ENCODE results near the gene CCDC68. TPM values are rescaled to one million over a fixed set of nuclear protein-coding genes. Genes with fewer than 3 reads are reported as not detected.
"Not testable (repeated sequence)": the region's sequence is repeated elsewhere in the genome, so short reads cannot be mapped to it uniquely, and the experiment has no call there.

The CCDC68 gene
- total RNA-seq, 1 experiment from 2014 or later: 0.36 TPM

DNA sequence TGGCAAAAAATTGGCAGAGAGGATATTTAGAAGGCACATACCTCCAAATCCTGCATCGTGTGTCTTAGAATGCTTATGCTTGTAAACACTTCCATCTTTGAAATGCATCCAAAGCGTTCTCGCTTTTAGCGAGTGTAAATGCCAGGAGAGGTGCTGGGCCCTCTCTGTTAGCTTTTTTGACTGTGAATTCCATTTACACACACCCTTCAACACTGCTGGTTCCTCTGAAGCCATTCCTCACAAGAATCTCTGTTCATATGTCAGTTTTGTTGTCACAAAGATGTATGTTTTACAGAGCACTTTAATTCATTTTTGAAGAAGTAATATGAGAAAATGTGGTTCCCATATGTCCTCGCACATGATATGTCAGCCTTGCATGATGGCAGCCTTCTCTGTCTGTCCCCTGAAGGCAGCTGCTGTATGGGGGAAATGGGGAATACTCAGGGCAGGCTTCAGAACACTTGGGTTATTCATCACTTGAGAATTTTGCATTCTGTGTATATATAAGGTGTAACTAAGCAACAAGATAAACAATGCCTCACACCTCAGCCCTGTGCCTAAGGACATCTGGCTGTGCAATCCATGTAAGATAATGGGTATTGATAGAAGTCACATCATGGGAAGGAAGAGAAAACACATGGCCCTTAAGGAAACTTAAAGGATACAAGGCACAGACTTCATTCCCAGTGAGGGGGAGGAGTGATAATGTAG, 78.7 kb downstream of the CCDC68 start:
- no peak overlapping the region for H3K4me3 ChIP-seq
- no peaks in the 10 kb centered on the region for H3K27me3 ChIP-seq
- no peak overlapping the region for H3K27ac ChIP-seq
- no peaks in the 10 kb centered on the region for H3K9me3 ChIP-seq (replicated peaks)
- no peaks in the 10 kb centered on the region for H3K4me1 ChIP-seq
- H3K36me3 ChIP-seq: no peaks in the 10 kb centered on the region
- DNase-seq: no peak

DNA sequence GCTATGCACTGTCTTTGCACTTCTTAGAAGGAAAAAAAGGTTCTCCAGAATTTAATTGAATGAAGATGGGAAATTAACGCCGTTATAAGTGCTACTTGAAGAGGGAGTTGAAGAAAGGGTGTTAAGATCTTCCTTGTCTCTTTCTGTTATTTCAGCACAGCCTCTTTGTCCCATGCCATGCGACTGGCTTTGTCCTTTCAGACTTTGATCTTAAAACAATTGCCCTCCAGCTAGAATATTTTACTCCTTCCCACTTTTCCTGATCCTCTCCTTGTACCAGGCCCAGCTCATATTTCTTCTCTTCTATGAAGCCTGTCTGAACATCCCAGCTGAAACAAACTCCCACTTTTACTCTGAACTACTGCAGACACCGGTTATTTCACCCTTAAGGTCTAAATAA, 79.6 kb downstream of the CCDC68 start:
- H3K4me1 ChIP-seq: no peaks in the 10 kb centered on the region
- no peak for DNase-seq
- no peak overlapping the region for H3K27ac ChIP-seq
- H3K27me3 ChIP-seq: no peaks in the 10 kb centered on the region
- no peaks in the 10 kb centered on the region for H3K9me3 ChIP-seq (replicated peaks)
- H3K4me3 ChIP-seq: no peak overlapping the region
- no peaks in the 10 kb centered on the region for H3K36me3 ChIP-seq

DNA sequence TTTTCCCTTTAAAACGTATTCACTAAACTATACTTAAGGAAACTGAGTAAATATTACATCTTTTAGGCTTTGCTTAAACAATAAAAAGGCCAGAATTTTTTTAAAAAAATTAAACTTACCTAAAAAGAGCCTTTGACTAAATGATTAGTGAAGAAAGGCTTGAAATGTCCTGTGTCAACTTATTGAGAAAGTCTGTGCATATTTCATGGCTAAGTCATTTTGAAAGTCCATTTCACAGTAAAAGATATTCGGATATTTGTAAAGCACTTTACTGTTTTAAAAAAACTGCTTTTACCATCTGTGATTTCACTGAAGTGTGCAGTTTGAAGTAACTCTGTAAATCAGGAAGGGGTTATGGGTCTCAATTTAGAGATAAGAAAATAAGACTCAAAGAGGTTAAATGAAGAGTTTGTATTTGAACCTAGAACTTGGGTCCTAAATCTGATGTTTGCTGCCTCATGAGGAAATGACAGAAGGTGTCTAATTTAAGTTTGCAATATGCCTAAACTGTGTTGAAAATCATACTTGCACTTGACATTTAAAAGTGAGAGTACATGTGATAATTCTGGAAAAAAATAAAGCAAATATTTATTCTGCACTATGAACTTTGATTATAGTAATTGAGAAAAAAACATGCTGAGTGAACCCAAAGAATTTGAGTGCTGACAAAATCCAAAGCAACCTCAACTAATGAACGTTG, 80.5 kb downstream of the CCDC68 start:
- Histone ChIP-seq H3K27me3 (no peaks in the 10 kb centered on the region), H3K4me3 (no peak overlapping the region), H3K27ac (no peak overlapping the region), H3K36me3 (no peaks in the 10 kb centered on the region), H3K4me1 (no peaks in the 10 kb centered on the region), H3K9me3 (replicated peaks) (no peaks in the 10 kb centered on the region)
- no peak for DNase-seq

DNA sequence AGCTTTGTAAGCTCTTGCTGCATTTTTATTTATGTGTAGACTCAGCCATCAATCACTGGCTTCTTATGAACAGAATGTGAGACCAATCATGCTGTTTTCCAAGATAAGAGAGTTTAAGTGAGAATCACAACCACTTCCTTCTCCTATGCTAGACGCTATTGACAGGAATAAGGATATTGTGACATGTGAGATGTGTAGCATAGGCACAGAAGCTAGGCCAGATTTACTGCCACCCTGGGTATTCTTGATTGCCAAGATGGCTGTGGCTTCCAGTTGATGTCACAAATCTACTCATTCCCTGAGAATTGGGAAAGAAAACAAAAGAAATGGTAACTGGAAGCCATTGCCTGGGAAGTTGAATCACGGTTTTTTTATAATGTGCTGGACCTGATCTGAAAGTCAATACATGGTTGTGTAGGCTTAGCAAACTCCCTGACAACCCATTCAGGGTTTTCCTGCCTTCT, 81.1 kb downstream of the CCDC68 start:
- Histone ChIP-seq H3K4me1 (no peaks in the 10 kb centered on the region), H3K27me3 (no peaks in the 10 kb centered on the region), H3K4me3 (no peak overlapping the region), H3K36me3 (no peaks in the 10 kb centered on the region), H3K27ac (no peak overlapping the region), H3K9me3 (replicated peaks) (no peaks in the 10 kb centered on the region)
- no peak for DNase-seq

DNA sequence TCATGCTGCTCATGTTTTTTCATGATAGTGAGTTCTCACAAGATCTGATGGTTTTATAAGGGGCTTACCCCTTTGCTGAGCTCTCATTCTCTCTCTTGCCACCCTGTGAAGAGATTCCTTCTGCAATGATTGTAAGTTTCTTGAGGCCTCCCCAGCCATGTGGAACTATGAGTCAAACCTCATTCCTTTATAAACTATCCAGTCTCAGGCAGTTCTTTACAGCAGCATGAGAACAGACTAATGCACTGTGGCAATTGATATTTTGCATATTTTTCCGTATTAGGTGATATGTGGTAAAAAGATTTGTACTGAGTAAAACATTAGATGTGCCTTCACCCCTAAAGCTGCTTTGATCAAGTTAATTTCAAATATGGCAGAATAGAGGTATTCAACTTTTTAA, 82.2 kb downstream of the CCDC68 start:
- Histone ChIP-seq H3K27me3 (no peaks in the 10 kb centered on the region), H3K9me3 (replicated peaks) (no peaks in the 10 kb centered on the region), H3K27ac (no peak overlapping the region), H3K4me1 (no peaks in the 10 kb centered on the region), H3K36me3 (no peaks in the 10 kb centered on the region), H3K4me3 (no peak overlapping the region)
- DNase-seq: no peak

DNA sequence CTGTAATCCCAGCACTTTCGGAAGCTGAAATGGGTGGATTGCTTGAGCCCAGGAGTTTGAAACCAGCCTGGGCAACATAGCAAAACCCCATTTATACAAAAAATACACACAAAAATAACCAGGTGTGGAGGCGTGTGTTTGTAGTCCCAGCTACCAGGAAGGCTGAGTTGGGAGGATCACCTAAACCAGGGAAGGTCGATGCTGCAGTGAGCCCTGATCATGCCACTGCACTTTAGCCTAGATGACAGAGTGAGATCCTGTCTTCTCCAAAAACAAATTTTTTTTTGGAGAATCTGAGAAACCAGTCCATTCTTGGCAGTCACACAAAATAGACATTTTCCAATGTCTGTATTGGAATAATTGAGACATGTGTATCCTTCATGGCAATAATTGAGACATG, 84.2 kb downstream of the CCDC68 start:
- Histone ChIP-seq H3K9me3 (replicated peaks) (no peaks in the 10 kb centered on the region), H3K36me3 (no peaks in the 10 kb centered on the region), H3K4me1 (no peaks in the 10 kb centered on the region), H3K27ac (no peak overlapping the region), H3K27me3 (no peaks in the 10 kb centered on the region), H3K4me3 (no peak overlapping the region)
- DNase-seq: no peak

DNA sequence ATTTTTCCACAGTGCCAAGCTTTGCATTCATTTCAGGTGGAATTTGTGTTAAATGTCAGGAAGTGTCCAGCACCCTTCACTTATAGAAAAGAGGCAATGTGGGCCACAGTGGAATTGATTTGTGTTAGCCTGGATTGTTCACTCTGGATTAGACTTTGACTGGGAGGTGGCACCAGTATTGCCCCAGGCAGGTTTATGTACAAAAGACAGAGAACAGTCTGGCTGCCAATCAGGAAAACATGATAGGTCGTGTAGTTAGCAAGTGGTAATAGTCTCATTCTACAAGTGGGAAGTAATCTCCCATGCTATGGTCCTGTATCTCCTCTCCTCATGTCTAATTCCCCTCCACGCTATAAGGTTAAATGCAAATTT, 85.4 kb downstream of the CCDC68 start:
- no peak for DNase-seq
- Histone ChIP-seq H3K36me3 (no peaks in the 10 kb centered on the region), H3K27me3 (no peaks in the 10 kb centered on the region), H3K4me1 (no peaks in the 10 kb centered on the region), H3K9me3 (replicated peaks) (no peaks in the 10 kb centered on the region), H3K27ac (no peak overlapping the region), H3K4me3 (no peak overlapping the region)

DNA sequence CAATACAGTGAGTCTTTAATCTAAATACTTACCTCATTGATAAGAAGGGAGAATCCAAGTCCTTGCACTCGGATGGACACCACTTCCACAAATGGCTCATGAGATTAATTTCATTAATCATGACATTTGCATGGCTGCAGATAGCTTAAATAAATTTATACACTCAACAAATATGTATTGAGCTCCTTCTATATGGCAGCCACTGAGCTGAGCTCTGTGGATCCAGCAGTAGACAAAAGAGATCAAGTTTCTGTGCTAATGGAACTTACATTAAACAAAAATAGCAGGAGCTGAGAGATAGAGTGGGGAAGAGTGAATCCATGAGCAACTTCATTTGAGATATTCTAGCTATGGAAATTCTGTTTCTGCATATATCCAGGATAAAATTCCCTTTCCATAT, 86.6 kb downstream of the CCDC68 start:
- no peak overlapping the region for H3K4me3 ChIP-seq
- no peak overlapping the region for H3K27ac ChIP-seq
- no peaks in the 10 kb centered on the region for H3K36me3 ChIP-seq
- H3K4me1 ChIP-seq: no peaks in the 10 kb centered on the region
- no peaks in the 10 kb centered on the region for H3K27me3 ChIP-seq
- H3K9me3 ChIP-seq (replicated peaks): no peaks in the 10 kb centered on the region
- DNase-seq: no peak

DNA sequence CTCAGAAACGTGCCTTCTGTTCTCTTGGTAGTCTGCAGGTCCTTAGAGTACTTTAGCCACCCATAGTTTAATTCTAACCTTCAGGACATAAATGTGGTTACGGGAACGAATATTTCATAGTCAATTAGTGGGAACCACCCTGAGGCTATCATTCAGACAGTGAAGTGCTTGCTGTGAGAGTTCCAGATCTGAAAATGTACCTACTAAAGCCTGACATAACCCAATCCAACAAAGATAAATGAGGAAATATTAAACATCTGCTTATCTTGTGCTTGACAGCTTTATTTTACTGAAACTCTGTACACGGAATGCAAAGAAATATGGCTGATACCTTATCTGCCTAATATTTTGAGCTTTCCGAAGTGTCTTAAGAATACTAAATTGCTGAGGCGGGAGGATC, 88.0 kb downstream of the CCDC68 start:
- no peaks in the 10 kb centered on the region for H3K4me1 ChIP-seq
- no peak overlapping the region for H3K27ac ChIP-seq
- no peaks in the 10 kb centered on the region for H3K9me3 ChIP-seq (replicated peaks)
- no peak for DNase-seq
- H3K36me3 ChIP-seq: no peaks in the 10 kb centered on the region
- H3K27me3 ChIP-seq: no peaks in the 10 kb centered on the region
- no peak overlapping the region for H3K4me3 ChIP-seq

DNA sequence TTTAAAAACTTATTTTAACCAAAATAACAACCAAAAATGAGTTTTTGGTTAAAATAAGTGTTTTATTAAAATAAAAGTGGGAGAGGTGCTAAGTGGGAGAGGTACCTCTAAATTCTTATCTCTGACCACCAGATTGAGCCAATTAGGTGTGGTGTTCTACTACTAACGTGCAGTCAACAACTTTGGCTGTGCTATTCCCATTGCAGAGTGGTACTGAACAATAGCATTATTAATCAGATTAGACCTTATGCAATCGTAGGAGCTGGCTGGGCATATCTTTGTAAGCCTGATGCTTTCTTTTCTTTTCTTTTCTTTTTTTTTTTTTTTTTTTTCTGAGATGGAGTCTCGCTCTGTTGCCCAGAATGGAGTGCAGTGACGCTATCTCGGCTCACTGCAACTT, 92.1 kb downstream of the CCDC68 start:
- no peak for DNase-seq
- Histone ChIP-seq H3K27me3 (no peaks in the 10 kb centered on the region), H3K4me3 (no peak overlapping the region), H3K36me3 (no peaks in the 10 kb centered on the region), H3K9me3 (replicated peaks) (no peaks in the 10 kb centered on the region), H3K27ac (no peak overlapping the region), H3K4me1 (no peaks in the 10 kb centered on the region)

DNA sequence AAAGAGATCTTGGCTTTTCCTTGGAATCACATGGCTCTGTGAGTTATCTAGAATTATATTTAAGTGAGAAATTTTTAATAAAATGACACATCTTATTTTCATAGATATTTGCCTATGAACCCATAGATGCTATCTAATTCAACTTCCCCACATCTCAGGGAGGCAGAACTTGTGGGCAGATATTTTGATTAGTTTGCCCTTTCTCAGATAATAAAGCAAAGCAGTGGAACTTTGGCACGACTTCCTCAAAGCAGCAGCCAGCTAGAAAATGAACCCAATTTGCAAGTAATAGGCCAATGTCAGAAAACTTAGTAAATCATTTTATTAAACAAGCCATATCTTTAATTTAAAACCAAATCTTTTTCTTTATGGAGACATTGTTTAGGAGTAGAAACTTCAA, 98.3 kb downstream of the CCDC68 start:
- no peak for DNase-seq
- no peaks in the 10 kb centered on the region for H3K36me3 ChIP-seq
- no peaks in the 10 kb centered on the region for H3K9me3 ChIP-seq (replicated peaks)
- no peak overlapping the region for H3K4me3 ChIP-seq
- H3K27ac ChIP-seq: no peak overlapping the region
- H3K27me3 ChIP-seq: no peaks in the 10 kb centered on the region
- H3K4me1 ChIP-seq: no peaks in the 10 kb centered on the region

DNA sequence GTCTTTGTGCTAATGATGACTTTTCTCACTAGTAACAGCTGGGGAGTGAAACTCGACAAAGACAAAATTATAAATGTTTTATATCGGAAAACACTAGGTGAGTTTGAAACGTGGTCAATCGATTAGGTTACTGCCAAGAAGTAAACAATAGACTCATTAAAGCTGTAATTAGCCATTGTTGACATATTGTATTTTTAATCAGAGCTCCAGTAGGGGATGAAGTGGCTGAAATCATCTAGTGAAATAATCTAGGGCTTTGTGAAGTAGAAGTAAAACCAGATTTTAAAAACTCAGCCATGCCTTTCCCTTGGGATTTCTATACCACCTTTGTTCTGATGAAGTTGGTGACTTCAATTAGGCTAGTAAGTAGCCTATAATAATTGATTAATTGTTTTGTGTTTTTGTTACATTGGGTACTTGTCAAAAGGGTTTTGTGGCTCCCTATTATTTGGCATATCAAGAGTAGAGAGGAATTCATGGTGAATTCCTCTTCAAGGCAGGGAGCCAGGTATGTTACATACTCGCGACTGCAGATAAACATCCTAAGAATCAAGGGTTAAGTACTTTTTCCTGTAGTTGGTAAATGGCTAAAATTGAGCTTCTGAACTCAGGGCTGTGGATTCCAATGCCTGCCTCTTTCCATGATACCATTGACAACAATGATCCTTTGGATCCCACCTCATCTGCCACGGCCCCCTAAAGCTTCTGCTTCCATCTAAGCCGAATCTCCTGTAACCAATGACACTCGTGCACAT, 99.4 kb downstream of the CCDC68 start:
- Histone ChIP-seq H3K4me1 (no peaks in the 10 kb centered on the region), H3K36me3 (no peaks in the 10 kb centered on the region), H3K27me3 (no peaks in the 10 kb centered on the region), H3K9me3 (replicated peaks) (no peaks in the 10 kb centered on the region), H3K27ac (no peak overlapping the region), H3K4me3 (no peak overlapping the region)
- no peak for DNase-seq

DNA sequence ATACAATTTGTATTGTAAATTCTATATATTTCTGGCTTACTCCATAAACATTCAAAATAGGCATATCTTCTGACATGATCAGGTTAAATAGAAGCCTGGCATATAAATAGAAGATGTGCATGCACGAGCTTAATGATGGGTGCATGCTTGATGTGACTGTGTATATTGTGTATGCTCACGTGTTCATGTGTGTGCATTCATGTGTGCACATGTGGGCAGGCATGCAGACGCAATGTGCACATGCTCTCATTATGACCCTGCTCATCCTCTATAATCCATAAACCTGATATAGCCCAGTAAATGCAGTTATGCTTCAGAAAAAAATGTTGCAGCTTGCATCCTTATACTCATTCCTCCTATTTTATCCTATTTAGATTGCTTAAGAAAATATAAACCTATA, 101.8 kb downstream of the CCDC68 start:
- Histone ChIP-seq H3K9me3 (replicated peaks) (no peaks in the 10 kb centered on the region), H3K4me3 (no peak overlapping the region)
- no peak for DNase-seq

DNA sequence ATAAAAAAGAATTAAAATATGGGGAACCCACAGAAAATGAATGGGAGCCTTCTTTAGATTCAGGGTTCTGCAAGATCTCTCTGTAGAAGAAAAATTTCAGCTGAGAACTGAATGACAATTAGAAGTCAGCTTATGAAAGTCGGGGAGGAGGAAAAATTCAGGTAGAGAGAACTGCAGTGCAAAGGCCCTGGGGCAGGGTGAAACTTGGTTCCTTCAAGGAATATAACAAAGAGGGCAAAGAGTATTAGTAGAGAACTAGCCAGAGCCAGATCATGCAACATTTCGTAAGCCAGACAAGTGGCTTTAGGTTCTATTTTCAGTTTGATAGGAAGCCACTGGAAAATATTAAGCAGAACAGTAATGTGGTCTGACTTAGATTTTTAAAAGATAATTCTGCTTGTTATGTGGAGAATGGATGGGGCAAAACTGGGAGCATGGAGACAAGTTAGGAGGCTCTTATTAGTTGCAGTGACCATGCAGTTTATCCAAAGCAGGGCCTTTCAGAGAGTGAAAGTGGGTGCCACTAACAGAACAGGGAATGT, 103.1 kb downstream of the CCDC68 start:
- no peaks in the 10 kb centered on the region for H3K4me1 ChIP-seq
- no peaks in the 10 kb centered on the region for H3K36me3 ChIP-seq
- DNase-seq: no peak
- no peak overlapping the region for H3K4me3 ChIP-seq
- no peak overlapping the region for H3K27ac ChIP-seq
- no peaks in the 10 kb centered on the region for H3K27me3 ChIP-seq
- H3K9me3 ChIP-seq (replicated peaks): no peaks in the 10 kb centered on the region

More for the DNA sequence above, 101.8 kb downstream of the CCDC68 start:
- H3K27me3 ChIP-seq: no peaks in the 10 kb centered on the region
- no peak overlapping the region for H3K27ac ChIP-seq
- no peaks in the 10 kb centered on the region for H3K36me3 ChIP-seq
- no peaks in the 10 kb centered on the region for H3K4me1 ChIP-seq

DNA sequence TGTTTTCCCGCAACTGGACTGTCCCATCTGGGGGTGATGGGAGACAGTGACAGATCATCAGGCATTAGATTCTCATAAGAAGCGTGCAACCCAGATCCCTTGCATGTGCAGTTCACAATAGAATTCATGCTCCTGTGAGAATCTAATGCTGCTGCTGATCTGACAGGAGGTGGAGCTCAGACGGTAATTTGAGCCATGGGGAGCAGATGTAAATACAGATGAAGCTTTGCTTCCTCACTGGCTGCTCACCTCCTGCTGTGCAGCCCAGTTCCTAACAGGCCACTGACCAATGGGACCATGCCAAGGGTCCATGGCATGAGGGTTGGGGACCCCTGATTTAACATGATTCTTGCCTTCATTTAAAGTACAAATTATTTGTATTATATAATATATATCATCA, 104.2 kb downstream of the CCDC68 start:
- not testable (repeated sequence) for H3K27ac ChIP-seq; H3K27me3 ChIP-seq; H3K4me3 ChIP-seq; H3K4me1 ChIP-seq; H3K9me3 ChIP-seq (replicated peaks); H3K36me3 ChIP-seq
- DNase-seq: peak in 1 of 2 experiments; percentile 4
